ENCODE measurements around the gene TARBP1. TPM values are rescaled to one million over a fixed set of nuclear protein-coding genes. Genes with fewer than 3 reads are reported as not detected.

Gene TARBP1
- total RNA-seq, 4 donors from 2014 or later: 17.2 to 25.8 (median 18.8) TPM

DNA sequence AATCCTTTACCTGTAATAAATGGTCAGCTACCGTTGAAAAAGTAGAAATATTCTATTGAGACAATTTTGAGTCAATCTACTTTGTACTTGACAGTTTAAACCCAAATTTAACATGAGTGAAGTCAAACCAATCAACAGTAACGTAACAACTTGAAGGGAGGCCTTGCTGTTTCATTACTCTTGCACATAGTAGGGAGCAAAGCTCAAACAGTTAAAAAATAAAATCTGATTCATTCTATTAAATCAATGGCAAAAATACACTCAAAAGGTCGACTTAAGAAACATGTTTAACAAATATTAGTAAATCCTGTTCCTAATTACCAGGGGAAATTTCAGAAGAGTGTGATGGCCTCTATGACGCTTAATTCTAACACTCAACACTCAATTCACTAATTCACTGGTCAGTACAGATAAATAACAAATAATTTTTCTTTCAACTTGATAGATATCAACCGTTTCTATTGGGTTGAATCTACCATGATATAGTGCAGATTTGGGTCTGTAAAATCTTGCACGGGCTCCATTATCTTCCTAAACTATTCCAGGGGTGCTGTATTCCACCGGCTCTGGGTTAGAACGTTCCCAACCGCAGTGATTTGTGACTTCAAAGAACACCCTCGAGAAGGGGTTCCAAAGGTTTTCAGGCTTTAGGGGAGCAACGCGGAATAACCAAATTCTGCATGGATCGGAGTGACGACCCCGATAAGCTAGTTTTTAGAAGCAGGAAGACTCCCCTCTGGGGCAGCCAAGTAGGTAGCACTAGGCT is 1.4 kb downstream of the TARBP1 start:
- TF ChIP-seq, protein P1, sequence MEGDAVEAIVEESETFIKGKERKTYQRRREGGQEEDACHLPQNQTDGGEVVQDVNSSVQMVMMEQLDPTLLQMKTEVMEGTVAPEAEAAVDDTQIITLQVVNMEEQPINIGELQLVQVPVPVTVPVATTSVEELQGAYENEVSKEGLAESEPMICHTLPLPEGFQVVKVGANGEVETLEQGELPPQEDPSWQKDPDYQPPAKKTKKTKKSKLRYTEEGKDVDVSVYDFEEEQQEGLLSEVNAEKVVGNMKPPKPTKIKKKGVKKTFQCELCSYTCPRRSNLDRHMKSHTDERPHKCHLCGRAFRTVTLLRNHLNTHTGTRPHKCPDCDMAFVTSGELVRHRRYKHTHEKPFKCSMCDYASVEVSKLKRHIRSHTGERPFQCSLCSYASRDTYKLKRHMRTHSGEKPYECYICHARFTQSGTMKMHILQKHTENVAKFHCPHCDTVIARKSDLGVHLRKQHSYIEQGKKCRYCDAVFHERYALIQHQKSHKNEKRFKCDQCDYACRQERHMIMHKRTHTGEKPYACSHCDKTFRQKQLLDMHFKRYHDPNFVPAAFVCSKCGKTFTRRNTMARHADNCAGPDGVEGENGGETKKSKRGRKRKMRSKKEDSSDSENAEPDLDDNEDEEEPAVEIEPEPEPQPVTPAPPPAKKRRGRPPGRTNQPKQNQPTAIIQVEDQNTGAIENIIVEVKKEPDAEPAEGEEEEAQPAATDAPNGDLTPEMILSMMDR (IDR thresholded peaks at IDR 0.05; ENCODE audit: low read depth): no peak

DNA sequence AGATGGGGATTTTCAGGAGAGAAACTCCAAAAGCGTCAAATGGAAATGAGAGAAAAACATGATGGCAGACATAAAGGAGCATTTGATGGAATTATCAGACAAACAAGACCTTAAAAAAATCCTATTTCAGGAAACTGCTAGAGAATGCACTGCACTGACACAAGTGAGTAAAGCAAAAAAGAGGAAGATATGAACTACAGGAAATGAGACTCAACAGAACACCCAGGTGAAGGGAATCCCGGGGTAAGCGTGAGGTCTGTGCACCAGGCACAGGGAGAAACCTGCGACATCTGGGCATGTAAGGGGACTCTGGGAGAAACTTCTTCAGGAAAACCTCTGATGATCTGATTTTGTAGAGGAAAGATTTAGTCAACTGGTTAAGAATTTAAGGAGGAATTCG is 2.8 kb downstream of the TARBP1 start:
- TF ChIP-seq, protein P1 (IDR thresholded peaks at IDR 0.05; ENCODE audit: low read depth): no peak

DNA sequence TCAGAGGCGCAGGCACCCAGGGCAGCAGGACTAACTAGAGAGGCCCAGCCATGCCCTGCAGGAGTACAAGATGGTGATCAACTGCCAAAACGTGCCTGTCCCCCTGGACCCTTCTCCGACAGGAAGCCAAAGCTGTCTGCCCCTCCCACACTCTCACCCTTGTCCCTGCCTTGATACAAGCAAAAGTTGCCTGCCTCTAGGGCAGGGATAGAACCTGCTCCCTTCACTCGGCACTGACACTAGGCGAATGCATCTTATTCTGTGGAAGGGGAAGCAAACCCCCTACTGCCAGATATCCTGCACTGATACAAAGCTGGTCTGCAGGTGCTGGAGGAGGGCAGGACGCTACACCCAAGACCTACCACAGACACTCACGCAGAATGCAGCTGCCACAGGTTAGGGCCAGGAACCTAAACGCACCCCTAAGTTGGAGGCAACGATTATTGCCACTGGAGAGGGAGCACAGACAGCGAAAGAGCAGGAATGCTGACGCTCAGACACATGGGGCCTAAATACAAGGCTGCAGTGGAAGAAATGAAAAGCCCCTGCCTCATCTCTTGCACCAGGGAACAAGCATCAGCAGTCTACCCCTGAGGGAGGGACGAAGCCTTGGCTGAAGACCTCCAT is 3.7 kb downstream of the TARBP1 start:
- TF ChIP-seq, protein P1 (IDR thresholded peaks at IDR 0.05; ENCODE audit: low read depth): no peak

DNA sequence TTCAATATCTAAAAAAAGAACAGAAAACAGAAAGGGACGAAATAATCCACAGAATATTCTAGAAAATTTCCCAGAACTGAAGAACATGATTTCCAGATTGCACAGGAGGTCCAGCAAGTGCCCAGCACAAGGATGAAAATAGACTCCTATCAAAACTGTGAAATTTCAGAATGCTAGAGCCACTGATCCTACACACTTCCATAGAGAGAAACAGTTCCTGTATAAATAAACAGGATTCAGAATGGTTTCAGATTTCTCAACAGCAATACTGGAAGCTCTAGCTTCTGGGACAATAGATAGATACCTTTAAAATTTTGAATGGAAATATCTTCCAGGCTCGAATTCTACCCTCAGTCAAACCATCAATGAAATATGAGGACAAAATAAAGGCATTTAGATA is 4.6 kb downstream of the TARBP1 start:
- TF ChIP-seq, protein P1 (IDR thresholded peaks at IDR 0.05; ENCODE audit: low read depth): no peak

DNA sequence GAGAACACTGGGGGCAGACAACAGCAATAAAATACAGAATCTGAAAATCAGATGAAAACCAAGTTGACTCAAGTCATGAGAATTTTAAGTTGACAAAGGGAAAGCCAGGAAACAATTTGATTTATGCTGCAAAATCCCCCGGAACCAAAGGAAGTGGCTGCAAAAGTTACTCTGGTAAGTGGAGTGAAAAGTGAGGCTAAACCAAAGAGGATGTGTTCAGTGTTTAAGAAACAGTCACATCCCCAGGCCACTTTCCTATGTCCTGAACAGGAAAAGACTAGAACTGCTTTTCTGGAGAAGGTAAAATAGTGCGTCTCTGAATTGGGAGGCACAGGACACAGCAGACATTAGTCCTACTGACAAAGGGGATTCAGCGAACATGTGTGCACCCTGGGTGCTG is 5.9 kb downstream of the TARBP1 start:
- TF ChIP-seq, protein P1 (IDR thresholded peaks at IDR 0.05; ENCODE audit: low read depth): no peak

DNA sequence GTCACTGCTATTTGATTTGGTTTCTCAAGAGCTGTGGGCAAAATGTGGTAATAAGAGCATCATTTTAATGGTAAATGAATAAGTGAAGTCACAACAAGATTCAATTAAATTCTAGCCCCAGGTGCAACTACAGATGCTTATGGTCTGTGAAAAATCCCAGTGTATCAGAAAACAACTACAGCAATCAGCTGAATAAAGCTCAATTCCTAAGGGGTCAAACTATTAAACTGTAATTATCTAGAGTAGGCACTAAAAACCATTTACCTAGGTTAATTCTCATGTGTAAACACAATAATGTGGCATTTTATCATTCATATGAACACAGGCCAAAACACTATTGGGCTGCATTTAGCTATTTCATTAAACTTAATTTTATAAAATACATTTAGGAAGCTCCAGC is 9.6 kb downstream of the TARBP1 start:
- TF ChIP-seq, protein P1 (IDR thresholded peaks at IDR 0.05; ENCODE audit: low read depth): no peak

DNA sequence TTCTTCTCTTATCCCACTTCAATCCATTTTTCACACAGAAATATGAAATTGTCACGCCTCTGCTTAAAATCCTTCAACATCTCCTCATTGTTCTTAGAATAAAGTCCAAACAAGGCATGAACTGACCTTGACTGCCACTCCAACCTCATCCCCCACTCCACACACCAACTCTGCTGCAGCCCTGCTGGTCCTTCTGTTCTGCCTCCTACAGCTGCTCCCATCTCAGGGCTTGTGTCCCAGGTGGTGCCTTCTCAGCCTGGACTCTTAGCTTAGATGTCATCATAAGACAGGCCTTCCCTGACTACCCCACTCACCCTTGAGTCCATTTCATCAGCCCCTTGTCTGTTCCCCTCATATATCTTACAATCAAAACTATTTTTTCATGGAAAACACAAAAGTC is 10.4 kb downstream of the TARBP1 start:
- TF ChIP-seq, protein P1 (IDR thresholded peaks at IDR 0.05; ENCODE audit: low read depth): no peak
